ENCODE measurements around the gene CRISP3. TPM values are rescaled to one million over a fixed set of nuclear protein-coding genes. Genes with fewer than 3 reads are reported as not detected.

The CRISP3 gene
- total RNA-seq, 1 experiment from 2014 or later: not detected

GRCh38 chr6:49698478-49698877 lies 45.7 kb downstream of the CRISP3 start:
- ATAC-seq (no peak), DNase-seq (no peak)
- no peak overlapping the region for H2AFZ ChIP-seq (ENCODE audit: low read length)
- H3K27ac ChIP-seq (ENCODE audit: low read length): no peak overlapping the region
- no peaks in the 10 kb centered on the region for H4K20me1 ChIP-seq (ENCODE audit: low read length)
- BruUV-seq (replicated peaks): no TSS peak
- H3K9me3 ChIP-seq (ENCODE audit: low read length): no peaks in the 10 kb centered on the region; the same call in 1 of the 2 replicates
- no peaks in the 10 kb centered on the region for H3K79me2 ChIP-seq (ENCODE audit: low read length)
- no peaks in the 10 kb centered on the region for H3F3A ChIP-seq (ENCODE audit: low read length, unreplicated experiment)
- ChIA-PET POLR2A (ENCODE audit: unreplicated experiment) (no interaction called here), CTCF (no interaction called here)
- intact Hi-C loops (cut with micrococcal nuclease): no loop called here
- no peak for TF ChIP-seq CTCF (conservative IDR thresholded peaks at IDR 0.05; ENCODE audit: low read depth, low read length)
- TF ChIP-seq EZH2phosphoT487 (IDR thresholded peaks at IDR 0.05; ENCODE audit: borderline replicate concordance, low read length): no peak
- no peak for TF ChIP-seq EZH2 (IDR thresholded peaks at IDR 0.05; ENCODE audit: low read length, unreplicated experiment)
- no peaks in the 10 kb centered on the region for H3K36me3 ChIP-seq (ENCODE audit: low read depth, low read length)
- H3K4me3 ChIP-seq (ENCODE audit: low read length): no peak overlapping the region
- no peaks in the 10 kb centered on the region for H3K9me2 ChIP-seq (replicated peaks; ENCODE audit: low read length)
- no peak overlapping the region for H3K4me2 ChIP-seq (ENCODE audit: low read length)
- no peak overlapping the region for H3K9ac ChIP-seq (ENCODE audit: low read length)
- no peaks in the 10 kb centered on the region for H3K4me1 ChIP-seq (ENCODE audit: insufficient read depth, low read length)
- H3K27me3 ChIP-seq (ENCODE audit: low read length): no peaks in the 10 kb centered on the region

GRCh38 chr6:49693512-49693911 lies 50.7 kb downstream of the CRISP3 start:
- no peak for DNase-seq
- POLR2A ChIA-PET (ENCODE audit: unreplicated experiment): no interaction called here
- intact Hi-C loops (cut with micrococcal nuclease): no loop called here

More at GRCh38 chr6:49693512-49693911, 50.7 kb downstream of the CRISP3 start:
- H3K79me2 ChIP-seq (ENCODE audit: low read length): no peaks in the 10 kb centered on the region
- no peaks in the 10 kb centered on the region for H3K36me3 ChIP-seq (ENCODE audit: low read depth, low read length)
- no TSS peak for BruUV-seq (replicated peaks)
- no peak overlapping the region for H3K9ac ChIP-seq (ENCODE audit: low read length)
- no peaks in the 10 kb centered on the region for H4K20me1 ChIP-seq (ENCODE audit: low read length)
- CTCF ChIA-PET: no interaction called here
- H3K4me2 ChIP-seq (ENCODE audit: low read length): no peak overlapping the region
- H3K4me1 ChIP-seq (ENCODE audit: insufficient read depth, low read length): no peaks in the 10 kb centered on the region
- H3K27me3 ChIP-seq (ENCODE audit: low read length): no peaks in the 10 kb centered on the region
- TF ChIP-seq CTCF (conservative IDR thresholded peaks at IDR 0.05; ENCODE audit: low read depth, low read length): no peak
- TF ChIP-seq EZH2phosphoT487 (IDR thresholded peaks at IDR 0.05; ENCODE audit: borderline replicate concordance, low read length): no peak
- no peak for TF ChIP-seq EZH2 (IDR thresholded peaks at IDR 0.05; ENCODE audit: low read length, unreplicated experiment)
- H3K9me2 ChIP-seq (replicated peaks; ENCODE audit: low read length): no peaks in the 10 kb centered on the region
- H3K27ac ChIP-seq (ENCODE audit: low read length): no peak overlapping the region
- H3F3A ChIP-seq (ENCODE audit: low read length, unreplicated experiment): no peaks in the 10 kb centered on the region
- H3K4me3 ChIP-seq (ENCODE audit: low read length): no peak overlapping the region
- no peaks in the 10 kb centered on the region; the same call in 1 of the 2 replicates for H3K9me3 ChIP-seq (ENCODE audit: low read length)
- ATAC-seq: no peak
- no peak overlapping the region for H2AFZ ChIP-seq (ENCODE audit: low read length)

Data from PC-3 (cell line).